Skin epidermis (tissue), 12 donors: ENCODE data around the gene NMD3.
"Not testable (repeated sequence)": the region's sequence is repeated elsewhere in the genome, so short reads cannot be mapped to it uniquely, and the experiment has no call there.

ENCODE experiments used
- H3K27ac ChIP-seq, 21 experiments: fragments of 200-600 bp; sonication (generic) in 11 of 21; one replicate each; pipeline ENCODE4 v1.5.0; 2020; ENCODE audit warnings: mild to moderate bottlenecking in 3 of 21, inconsistent platforms in 2 of 21, moderate library complexity in 2 of 21
- H3K4me3 ChIP-seq, 7 experiments: fragments of 200-600 bp; sonication (generic) in 2 of 7; one replicate each; pipeline ENCODE4 v1.5.0; 2020; ENCODE audit warnings: inconsistent platforms in 2 of 7, mild to moderate bottlenecking in 2 of 7, moderate library complexity in 1 of 7

NMD3 gene

DNA sequence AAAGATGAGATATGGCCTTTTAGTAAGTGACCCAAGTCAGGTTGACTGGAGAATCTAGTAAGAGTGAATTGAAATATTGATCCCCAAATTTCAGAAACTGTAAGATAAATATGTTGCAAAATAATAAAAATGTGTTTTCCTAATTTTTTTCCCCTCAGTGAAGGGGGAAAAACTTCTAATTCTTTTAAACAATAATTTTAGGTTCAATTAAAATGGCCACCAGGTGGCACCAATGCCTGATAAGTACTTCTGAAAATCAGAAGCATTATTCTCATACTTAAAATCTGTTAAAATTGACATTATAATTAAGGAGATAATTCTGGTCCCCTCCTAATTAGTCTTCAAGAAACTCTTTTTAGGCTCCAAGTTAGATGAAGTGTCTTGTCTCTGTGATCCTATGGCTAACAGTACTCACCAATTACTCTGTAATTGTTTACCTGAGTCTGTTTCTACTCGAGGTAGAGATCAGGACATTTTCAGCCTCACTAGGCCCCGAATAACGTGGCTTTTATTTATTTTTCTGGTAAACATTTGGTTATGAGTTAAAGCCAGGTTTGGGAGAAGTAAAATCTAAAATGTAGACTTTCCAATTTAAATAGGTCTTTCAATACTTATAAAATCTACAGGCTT lies 52.6 kb downstream of the NMD3 start:
- Histone ChIP-seq H3K4me3 (no peak overlapping the region), H3K27ac (no peak overlapping the region)

- Histone ChIP-seq H3K4me3 (no peak overlapping the region), H3K27ac (peak overlapping the region in 6 of 21 experiments; percentile 34 to 70 (median 58))
Measured at GRCh38 chr3:161274691-161275298, 53.7 kb downstream of the NMD3 start.

GRCh38 chr3:161275919-161276318 lies 54.8 kb downstream of the NMD3 start:
- peak overlapping the region in 13 of 21 experiments; percentile 39 to 80 (median 63) for H3K27ac ChIP-seq
- no peak overlapping the region for H3K4me3 ChIP-seq

GRCh38 chr3:161282387-161282786 lies 61.3 kb downstream of the NMD3 start:
- not testable (repeated sequence) for H3K4me3 ChIP-seq
- H3K27ac ChIP-seq: peak overlapping the region in 6 of 21 experiments; percentile 5 to 63 (median 32)

DNA sequence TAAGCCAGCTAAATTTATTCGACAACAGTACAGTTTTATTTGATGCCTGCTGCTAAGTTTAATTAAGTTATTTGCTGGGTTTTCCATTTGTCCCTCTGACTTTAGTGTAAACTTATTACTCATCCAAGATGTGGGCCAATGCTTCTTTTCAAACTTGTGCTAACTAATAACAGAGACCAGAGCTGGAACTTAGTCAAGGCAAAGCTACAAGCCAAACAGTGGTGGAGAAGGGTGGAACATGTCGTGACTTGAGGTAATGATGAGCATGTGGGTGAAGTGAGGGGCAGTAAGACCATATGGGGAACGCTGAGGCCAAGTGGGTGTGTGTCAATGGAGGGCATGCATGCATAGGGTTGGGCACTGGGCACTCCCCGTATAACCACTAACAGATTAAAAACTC lies 63.9 kb downstream of the NMD3 start:
- Histone ChIP-seq H3K4me3 (no peak overlapping the region), H3K27ac (peak overlapping the region in 1 of 21 experiments; percentile 23)

- Histone ChIP-seq H3K4me3 (no peak overlapping the region), H3K27ac (no peak overlapping the region)
Measured at GRCh38 chr3:161289174-161289573, 68.1 kb downstream of the NMD3 start.

- Histone ChIP-seq H3K27ac (peak overlapping the region in 2 of 21 experiments; percentile 27 to 37), H3K4me3 (no peak overlapping the region)
Measured at GRCh38 chr3:161291191-161291901, 70.2 kb downstream of the NMD3 start.

DNA sequence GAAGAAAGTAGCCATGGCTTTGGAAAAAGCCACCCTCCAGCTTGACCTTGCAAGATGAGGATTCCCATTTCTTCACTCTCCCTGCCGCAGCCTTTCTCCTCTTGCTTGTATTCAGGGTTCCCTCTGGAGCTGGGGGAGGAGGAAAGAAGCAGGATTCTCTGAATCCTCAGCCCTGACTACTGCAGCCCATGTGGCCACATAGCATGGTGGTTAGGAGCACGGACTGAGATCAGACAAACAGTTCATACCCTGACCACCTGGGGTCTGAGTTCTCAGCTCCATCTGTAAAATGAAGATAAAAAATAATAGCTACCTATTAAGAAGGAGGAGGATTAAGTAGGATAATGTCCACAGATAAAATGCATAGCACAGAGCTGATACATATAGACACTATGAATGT lies 72.3 kb downstream of the NMD3 start:
- Histone ChIP-seq H3K27ac (no peak overlapping the region), H3K4me3 (no peak overlapping the region)

DNA sequence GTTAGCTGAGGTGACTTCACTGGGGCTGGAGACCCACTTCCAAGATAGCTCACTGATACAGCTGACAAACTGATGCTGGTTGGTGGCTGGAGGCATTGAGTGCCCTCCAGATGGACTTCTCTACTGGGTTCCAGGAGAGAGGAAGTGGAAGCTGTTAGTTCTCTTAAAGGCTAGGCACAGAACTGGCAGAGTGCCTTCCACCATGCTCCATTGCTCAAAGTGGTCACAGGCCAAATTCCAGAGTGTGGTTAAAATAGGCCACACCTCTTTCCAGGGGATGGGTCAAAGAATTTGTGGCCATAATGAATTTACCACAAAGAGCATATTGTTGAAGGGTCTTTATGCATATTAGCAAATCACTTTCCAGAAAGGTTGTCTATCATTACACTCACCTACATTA lies 74.2 kb downstream of the NMD3 start:
- Histone ChIP-seq H3K27ac (no peak overlapping the region), H3K4me3 (no peak overlapping the region)

GRCh38 chr3:161296814-161297213 lies 75.7 kb downstream of the NMD3 start:
- Histone ChIP-seq H3K4me3 (no peak overlapping the region), H3K27ac (no peak overlapping the region)
